GM21423 (cell line): ENCODE data around the gene NEU4.
"Not testable (repeated sequence)": the region's sequence is repeated elsewhere in the genome, so short reads cannot be mapped to it uniquely, and the experiment has no call there.

ENCODE experiments used
- ATAC-seq: cut with Tn5 transposase; IDR thresholded peaks from one replicate; pipeline ENCODE4 v1.9.1; 2021; ENCODE audit warnings: mild to moderate bottlenecking, moderate library complexity; ENCODE audit not compliant: unreplicated experiment

NEU4 gene

GRCh38 chr2:241798631-241799521 is 10.1 kb upstream of the NEU4 start:
- ATAC-seq: no peak

DNA sequence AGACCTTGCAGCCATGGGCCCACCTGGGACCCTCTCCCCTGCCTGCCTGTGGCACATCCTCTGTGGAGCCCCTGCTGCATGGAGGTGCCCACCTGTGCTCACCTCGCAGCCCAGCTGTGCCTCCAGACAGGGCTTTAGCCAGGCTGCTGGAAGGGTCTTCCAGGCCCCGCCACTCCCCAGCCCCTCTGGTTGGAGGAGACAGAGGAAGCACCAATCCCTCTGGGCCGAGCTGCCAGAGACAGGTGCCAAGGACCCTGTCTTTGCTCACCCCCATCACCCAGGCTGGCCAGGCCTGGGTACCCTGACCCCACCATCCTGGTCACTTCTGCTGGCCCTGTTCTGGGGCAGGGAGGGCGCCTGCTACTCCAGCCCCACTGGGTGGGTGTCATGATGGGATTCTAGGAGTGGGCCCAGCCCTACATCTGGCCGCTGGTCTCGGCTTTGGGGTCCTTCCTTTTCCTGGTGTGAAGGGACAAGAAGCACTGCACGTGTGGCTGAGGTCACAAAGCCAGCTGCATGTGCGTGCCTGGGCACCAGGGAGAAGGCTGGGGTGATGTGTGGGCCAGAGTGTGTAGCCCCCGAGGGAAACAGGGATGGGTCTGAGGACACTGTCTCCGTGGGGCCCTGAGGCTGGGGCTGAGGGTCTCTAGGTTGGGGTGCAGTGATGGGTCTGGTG is 9.3 kb upstream of the NEU4 start:
- ATAC-seq: no peak

- ATAC-seq: not testable (repeated sequence)
Observed at GRCh38 chr2:241800198-241800903, 8.6 kb upstream of the NEU4 start.

DNA sequence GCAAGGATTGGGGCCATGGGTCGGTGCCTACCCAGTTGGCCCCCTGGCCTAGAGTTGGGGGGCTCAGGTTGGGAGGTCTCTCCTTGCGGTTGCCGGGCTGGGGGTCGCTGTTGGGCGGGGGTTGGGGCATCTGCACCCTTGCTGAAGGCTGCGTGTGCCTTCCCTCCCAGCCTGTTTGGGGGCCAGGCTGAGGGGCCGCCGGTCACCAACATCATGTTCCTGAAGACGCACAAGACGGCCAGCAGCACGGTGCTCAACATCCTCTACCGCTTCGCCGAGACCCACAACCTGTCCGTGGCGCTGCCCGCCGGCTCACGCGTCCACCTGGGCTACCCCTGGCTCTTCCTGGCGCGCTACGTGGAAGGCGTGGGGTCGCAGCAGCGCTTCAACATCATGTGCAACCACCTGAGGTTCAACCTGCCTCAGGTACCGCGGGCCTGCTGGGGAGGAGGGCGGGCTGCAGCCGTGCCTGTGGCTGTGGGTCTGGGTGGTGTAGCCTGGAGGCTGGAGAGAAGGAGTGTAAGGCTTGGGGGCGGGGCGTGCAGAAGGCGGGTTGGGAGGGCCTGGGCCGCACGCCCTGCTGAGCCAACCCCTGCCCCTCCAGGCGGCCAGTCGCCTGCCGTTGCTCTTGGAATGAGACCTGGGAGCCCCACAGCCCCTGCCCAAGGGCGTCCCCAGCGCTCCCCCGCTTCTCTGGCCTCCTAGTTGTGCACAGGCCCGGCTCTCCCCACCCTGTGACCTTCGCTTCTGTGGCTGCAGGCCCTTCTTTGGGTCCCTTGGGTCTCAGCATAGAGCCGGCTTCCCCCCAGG is 7.2 kb upstream of the NEU4 start:
- no peak for ATAC-seq

- ATAC-seq: no peak
Observed at GRCh38 chr2:241802421-241803318, 6.3 kb upstream of the NEU4 start.

DNA sequence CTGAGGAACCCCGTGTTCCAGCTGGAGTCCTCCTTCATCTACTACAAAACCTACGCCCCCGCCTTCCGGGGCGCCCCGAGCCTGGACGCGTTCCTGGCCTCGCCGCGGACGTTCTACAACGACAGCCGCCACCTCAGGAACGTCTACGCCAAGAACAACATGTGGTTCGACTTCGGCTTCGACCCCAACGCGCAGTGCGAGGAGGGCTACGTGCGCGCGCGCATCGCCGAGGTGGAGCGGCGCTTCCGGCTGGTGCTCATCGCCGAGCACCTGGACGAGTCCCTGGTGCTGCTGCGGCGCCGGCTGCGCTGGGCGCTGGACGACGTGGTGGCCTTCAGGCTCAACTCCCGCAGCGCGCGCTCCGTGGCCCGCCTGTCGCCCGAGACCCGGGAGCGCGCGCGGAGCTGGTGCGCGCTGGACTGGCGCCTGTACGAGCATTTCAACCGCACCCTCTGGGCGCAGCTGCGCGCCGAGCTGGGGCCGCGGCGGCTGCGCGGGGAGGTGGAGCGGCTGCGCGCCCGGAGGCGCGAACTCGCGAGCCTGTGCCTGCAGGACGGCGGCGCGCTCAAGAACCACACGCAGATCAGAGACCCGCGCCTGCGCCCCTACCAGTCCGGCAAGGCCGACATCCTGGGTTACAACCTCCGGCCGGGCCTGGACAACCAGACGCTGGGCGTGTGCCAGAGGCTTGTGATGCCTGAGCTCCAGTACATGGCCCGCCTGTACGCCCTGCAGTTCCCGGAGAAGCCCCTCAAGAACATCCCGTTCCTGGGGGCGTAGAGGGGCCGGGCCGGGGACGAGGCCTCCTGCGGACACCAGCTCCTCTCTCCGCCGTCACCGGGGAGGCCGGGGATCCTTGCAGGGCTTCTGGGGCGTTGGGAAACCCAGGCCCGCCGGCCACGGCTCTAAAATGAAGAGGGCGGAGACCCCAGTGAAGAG is 5.3 kb upstream of the NEU4 start:
- ATAC-seq: peak; percentile 44

- no peak for ATAC-seq
Observed at GRCh38 chr2:241804326-241805229, 4.4 kb upstream of the NEU4 start.

GRCh38 chr2:241806217-241806616 is 2.8 kb upstream of the NEU4 start:
- ATAC-seq: not testable (repeated sequence)

GRCh38 chr2:241808051-241808720 is 807 bp upstream of the NEU4 start:
- ATAC-seq: no peak

- ATAC-seq: no peak
Observed at GRCh38 chr2:241809383-241810306, 652 bp downstream of the NEU4 start.

- no peak for ATAC-seq
Observed at GRCh38 chr2:241810307-241811200, 1.6 kb downstream of the NEU4 start.

GRCh38 chr2:241811201-241811951 is 2.4 kb downstream of the NEU4 start:
- ATAC-seq: no peak

- no peak for ATAC-seq
Observed at GRCh38 chr2:241811952-241812729, 3.1 kb downstream of the NEU4 start.
